ELF-1 (cell line): ENCODE measurements around the gene XNDC1N.
"Not testable (repeated sequence)": the region's sequence is repeated elsewhere in the genome, so short reads cannot be mapped to it uniquely, and the experiment has no call there.

Experiments used
- DNase-seq: peaks from one replicate; pipeline ENCODE4 v3.0.0-alpha.2; 2016; ENCODE audit warnings: low read depth, low spot score

The XNDC1N gene

GRCh38 chr11:71933141-71933933 is 4.9 kb upstream of the XNDC1N start:
- DNase-seq, result no peak

DNA sequence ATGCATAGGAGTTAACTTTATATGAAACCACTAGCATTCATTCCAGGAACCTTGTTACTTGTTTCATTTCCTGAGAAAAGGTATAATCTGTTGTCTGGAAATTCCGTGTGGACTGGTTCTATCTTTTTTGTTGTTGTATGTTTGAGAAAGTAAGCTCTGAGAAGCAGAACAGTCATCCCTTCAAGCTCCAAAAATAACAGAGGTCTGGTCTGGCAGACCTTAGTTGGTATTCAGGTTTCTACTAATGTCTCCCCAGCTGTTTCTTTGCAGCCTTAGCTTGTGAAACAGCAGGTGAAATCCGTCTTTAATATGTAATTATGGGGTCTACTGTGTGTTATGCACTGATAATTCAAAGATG is 2.8 kb upstream of the XNDC1N start:
- no peak for DNase-seq

DNA sequence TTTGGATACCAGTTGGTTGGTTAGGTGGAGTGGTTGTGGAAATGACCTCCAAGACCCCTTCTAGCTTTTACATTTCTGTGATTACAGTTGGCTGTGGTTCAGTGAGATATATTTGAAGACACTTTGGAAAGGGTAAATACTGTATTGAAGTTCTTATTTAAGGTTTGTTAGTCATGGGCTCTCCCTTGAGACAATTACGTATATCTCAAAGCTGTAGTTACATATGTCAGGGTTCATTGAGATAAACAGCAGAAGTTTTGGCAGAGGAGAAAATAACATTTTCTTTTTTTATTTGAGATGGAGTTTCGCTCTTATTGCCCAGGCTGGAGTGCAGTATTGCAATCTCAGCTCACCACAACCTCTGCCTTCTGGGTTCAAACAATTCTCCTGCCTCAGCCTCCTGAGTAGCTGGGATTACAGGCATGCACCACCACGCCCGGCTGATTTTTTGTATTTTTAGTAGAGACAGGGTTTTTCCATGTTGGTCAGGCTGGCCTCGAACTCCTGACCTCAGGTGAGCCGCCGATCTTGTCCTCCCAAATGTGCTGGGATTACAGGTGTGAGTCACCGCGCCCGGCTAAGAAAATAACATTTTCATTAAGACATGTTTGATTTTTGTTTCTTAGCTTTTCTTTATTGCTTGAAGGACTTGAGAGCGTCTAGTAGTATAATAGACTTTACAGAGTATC is 2.3 kb upstream of the XNDC1N start:
- DNase-seq, result no peak

DNA sequence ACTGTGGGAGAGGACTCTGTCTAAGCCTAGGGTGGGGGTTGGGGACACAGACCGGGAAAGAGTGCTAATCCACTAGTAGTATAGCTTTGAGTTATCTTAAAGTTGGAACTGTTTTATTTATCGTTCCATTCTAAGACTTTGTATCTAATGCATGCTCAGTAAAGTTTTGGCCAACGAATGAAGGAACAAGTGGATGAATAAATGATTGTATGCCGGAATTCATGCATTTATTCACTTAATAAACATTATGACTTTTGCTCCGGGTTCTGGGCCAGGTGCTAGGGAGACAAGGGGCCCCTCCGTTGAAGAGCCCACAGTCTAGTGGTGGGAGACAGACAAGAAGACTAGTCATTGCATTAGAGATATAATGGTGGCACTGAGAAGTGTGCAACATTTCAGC is 1.1 kb upstream of the XNDC1N start:
- no peak for DNase-seq

GRCh38 chr11:71928737-71929443 is 496 bp upstream of the XNDC1N start, which contains the start of gene RNF121:
RNF121 (plus strand) TSS chr11:71929046; CDS start chr11:71929062, 16 bp downstream.
- DNase-seq, result peak; percentile 97

DNA sequence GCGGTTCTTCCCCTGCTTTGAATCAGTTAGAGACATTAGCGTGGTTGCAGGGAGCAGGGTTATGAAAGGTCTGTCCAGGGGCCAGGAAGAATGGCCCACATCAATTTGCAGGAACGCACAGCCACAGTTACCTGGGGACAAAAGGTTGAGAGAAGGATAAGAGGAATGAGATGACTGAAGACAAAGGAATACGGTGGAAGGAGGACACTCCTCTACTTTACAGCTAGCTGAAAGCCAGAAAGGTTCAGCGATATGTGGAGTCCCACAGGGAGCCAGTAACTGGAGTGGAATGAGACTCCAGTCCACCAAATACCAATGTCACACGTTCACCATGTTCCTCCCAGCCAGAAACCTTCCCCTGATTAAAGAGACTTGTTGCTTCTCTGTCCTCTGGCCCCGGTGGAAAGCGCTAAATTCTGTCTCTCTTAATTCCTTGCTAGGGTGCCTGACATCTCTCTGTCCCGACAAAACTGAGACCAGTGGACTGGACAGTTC is 10.7 kb downstream of the XNDC1N start:
- no peak for DNase-seq

DNA sequence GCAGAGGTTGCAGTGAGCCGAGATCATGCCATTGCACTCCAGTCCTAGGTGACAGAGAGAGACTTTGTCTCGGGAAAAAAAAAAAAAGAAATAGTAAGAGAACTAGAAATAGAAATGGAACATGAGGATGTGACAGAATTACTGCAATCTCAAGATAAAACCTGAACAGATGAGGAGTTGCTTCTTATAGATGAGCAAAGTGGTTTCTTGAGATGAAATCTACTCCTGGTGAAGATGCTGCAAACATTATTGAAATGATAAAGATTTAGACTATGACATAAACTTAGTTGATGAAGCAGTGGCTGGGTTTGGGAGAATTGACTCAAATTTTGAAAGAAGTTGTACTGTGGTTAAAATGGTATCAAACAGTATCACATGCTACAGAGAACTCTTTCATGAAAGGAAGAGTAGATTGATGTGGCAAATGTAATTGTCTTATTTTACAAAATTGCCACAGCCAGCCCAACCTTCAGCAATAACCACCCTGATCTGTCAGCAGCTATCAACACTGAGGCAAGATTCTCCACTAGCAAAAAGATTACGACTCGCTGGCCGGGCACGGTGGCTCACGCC is 13.7 kb downstream of the XNDC1N start:
- DNase-seq, result no peak

DNA sequence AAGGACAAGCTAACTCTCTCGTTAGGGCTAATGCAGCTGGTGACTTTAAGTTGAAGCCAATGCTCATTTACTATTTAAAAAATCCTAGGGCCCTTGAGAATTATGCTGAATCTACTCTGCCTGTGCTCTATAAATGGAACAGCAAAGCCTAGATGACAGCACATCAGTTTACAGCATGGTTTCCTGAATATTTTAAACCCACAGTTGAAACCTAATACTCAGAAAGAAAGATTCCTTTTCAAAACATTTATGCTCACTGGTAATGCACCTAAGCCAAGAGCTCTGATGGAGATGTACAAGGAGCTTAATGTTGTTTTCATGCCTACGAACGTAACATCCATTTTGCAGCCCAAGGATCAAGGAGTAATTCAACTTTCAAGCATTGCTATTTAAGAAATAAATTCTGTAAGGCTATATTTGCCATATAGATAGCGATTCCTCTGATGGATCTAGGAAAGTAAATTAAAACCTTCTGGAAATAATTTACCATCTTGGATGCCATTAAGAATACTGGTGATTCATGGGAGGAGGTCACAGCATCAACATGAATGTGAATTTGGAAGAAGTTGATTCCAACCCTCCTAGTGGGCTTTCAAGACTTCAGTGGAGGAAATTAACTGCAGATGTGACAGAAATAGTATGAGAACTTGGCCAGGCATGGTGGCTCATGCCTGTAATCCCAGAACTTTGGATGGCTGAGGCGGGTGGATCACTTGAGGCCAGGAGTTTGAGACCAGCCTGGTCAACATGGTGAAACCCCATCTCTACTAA is 14.5 kb downstream of the XNDC1N start:
- no peak for DNase-seq

GRCh38 chr11:71911986-71912340 is 16.4 kb downstream of the XNDC1N start:
- DNase-seq, result not testable (repeated sequence)

GRCh38 chr11:71911321-71911985 is 16.9 kb downstream of the XNDC1N start:
- peak; percentile 18 for DNase-seq

DNA sequence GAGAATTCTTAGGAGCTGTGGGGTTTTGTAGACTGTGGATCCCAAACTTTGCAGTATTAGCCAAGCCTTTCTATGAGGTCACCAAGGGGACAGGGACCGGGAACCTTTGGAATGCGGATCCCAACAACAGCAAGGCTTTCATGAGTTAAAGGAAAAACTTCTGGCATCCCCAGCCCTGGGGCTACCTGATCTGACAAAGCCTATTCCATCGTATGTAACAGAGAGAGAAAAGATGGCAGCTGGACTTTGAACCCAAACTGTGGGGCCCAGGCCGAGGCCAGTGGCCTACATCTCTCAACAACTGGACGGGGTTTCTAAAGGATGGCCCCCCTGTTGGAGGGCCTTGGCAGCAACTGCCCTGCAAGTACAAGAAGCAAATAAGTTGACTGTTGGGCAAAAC is 17.6 kb downstream of the XNDC1N start:
- DNase-seq, result peak; percentile 65

- DNase-seq, result no peak
Measured at GRCh38 chr11:71908218-71908617, 20.2 kb downstream of the XNDC1N start.

- not testable (repeated sequence) for DNase-seq
Measured at GRCh38 chr11:71901137-71901536, 27.3 kb downstream of the XNDC1N start.

DNA sequence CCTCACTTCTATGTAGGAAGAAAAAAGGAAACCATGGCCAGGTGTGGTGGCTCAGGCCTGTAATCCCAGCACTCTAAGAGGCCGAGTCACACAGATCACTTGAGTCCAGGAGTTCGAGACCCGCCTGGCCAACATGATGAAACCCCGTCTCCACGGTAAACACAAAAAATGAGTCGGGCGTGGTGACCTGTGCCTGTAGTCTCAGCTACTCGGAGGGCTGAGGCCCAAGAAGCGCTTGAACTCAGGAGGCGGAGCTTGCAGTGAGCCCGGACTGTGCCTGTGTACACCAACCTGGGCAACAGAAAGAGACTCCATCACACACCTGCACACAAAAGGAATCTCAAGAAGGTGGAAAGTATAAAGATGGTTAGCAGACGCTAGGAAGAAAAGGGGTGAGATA is 32.4 kb downstream of the XNDC1N start:
- DNase-seq, result no peak

DNA sequence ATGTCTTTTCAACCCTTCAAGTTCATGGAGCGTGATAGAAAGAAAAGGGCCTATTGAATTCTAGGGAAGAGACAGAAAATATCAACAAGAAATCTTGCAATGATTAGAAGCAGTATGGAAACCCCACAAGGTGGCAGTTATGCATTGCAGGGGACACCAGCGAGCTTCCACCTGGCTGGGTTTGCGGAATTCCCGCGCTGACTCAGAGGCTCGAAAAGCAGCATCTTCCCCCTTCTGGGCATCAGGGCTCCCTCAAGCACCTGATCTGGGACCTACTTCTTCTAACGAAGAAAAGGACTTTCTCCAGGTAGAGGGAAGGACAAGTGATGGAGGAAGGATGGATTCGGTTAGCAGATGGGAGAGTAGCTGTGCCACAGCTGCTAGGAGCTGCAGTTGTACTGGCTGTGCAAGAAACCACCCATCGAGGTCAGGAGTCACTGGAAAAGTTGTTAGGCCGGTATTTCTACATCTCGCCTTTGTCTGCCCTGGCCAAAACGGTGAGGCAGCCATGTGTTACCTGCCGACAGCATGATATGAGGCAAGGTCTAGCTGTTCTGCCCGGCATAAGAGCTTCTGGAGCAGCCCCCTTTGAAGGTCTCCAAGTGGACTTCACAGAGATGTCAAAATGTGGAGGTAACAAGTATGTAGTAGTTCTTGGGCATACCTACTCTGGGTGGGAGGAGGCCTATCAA is 39.1 kb downstream of the XNDC1N start:
- peak; percentile 60 for DNase-seq

DNA sequence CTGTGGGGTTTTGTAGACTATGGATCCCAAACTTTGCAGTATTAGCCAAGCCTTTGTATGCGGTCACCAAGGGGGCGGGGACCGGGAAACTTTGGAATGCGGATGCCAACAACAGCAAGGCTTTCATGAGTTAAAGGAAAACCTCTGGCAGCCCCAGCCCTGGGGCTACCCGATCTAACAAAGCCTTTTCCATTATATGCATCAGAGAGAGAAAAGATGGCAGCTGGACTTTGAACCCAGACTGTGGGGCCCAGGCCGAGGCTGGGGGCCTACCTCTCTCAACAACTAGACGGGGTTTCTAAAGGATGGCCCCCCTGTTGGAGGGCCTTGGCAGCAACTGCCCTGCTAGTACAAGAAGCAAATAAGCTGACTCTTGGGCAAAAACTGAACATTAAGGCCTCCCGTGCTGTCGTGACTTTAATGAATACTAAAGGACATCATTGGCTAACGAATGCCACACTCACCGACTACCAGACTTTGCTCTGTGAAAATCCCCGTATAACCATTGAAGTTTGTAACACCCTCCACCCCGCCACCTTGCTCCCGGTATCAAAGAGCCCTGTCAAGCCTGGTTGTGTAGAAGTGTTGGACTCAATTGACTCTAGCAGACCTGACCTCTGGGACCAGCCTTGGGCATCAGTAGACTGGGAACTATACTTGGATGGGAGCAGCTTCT is 39.9 kb downstream of the XNDC1N start:
- DNase-seq, result peak; percentile 90

DNA sequence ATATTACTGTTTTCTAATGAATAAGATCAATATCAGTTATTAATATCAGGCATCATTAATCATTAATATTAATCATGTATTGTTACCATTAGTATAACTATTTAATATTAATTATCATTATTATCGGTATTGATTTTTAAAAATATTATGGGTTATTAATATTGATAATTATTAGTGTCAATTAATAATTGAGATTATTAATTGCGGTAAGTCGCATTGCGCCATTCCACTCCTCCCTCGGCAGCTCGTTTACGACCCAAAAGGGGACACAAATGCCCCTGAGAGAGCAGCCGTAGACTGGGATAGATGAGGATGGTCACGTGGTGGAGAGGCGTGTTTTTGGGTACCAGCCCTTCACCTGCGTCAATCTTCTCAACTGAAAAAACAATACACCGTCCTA is 42.6 kb downstream of the XNDC1N start:
- not testable (repeated sequence) for DNase-seq
